K562 (cell line): ENCODE measurements around the gene EDA. TPM values are rescaled to one million over a fixed set of nuclear protein-coding genes. Genes with fewer than 3 reads are reported as not detected.

ENCODE experiments used
- ATAC-seq: fragments of 200-7000 bp; cut with Tn5 transposase; 3 replicates; pipeline ENCODE4 v1.9.1; 2020; ENCODE audit warnings: moderate library complexity
- BruUV-seq: library from RNA; stranded (reverse); fragments of 400-500 nt; replicated peaks from 2 replicates; lab custom pipeline; 2021; lab: Mats Ljungman, UMichigan
- CTCF ChIA-PET: fragments of 300-600 bp; formaldehyde crosslinking; extraction: SDS; loops from one replicate; lab custom pipeline; 2021; ENCODE audit warnings: low intra/inter-chr PET ratio; lab: Yijun Ruan, JAX
- POLR2A ChIA-PET: fragments of 300-600, 350-650 bp; sonication (Branson Sonifier 250); formaldehyde crosslinking; extraction: SDS; loops from one replicate; lab custom pipeline; 2021; ENCODE audit warnings: antibody characterized with exemption, inconsistent platforms; lab: Yijun Ruan, JAX
- DNase-seq, 4 experiments: peaks; one replicate each; pipeline versions ENCODE4 v3.0.0 to v3.0.0-alpha.2; 2011 to 2018; ENCODE audit warnings: low spot score in 3 of 4, mixed read lengths in 3 of 4; ENCODE audit errors: extremely low read depth in 1 of 4
- FAIRE-seq: peaks from 2 replicates; lab custom pipeline; 2011; peaks lifted over from hg19 to GRCh38; lab: Jason Lieb, UNC
- H2AFZ ChIP-seq: 2 replicates; pipeline ENCODE4 v1.6.0; 2011; ENCODE audit warnings: low read depth, low read length, control low read depth, inconsistent platforms
- H3K27ac ChIP-seq: fragments of 200-600 bp; 3 replicates; pipeline ENCODE4 v1.8.0; 2011; ENCODE audit warnings: low read depth, mild to moderate bottlenecking, control low read depth, inconsistent platforms, low read length, moderate library complexity, mixed read lengths; ENCODE audit errors: extremely low read depth
- H3K27me3 ChIP-seq, 2 experiments: fragments of 300-600 bp in 1 of 2; 2 replicates in 1 of 2; 3 replicates in 1 of 2; pipeline versions ENCODE4 v1.6.0 to v1.8.0; 2011; ENCODE audit warnings: inconsistent platforms in 2 of 2, low read length in 2 of 2, mild to moderate bottlenecking in 1 of 2, mixed read lengths in 1 of 2, moderate library complexity in 1 of 2; ENCODE audit not compliant: control insufficient read depth in 2 of 2, insufficient read depth in 2 of 2
- H3K36me3 ChIP-seq: fragments of 300-600 bp; 3 replicates; pipeline ENCODE4 v1.8.0; 2011; ENCODE audit warnings: mild to moderate bottlenecking, low read length, inconsistent platforms; ENCODE audit not compliant: control insufficient read depth, insufficient read depth
- H3K4me1 ChIP-seq, 2 experiments: fragments of 200-600 bp in 1 of 2; replicated peaks in 1 of 2; 2 replicates in 1 of 2; 3 replicates in 1 of 2; pipeline versions ENCODE4 v1.5.1 to v1.8.0; 2011; ENCODE audit warnings: inconsistent platforms in 2 of 2, low read length in 2 of 2, mild to moderate bottlenecking in 1 of 2, mixed read lengths in 1 of 2, moderate library complexity in 1 of 2; ENCODE audit not compliant: control insufficient read depth in 2 of 2, insufficient read depth in 2 of 2
- H3K4me2 ChIP-seq: 2 replicates; pipeline ENCODE4 v1.6.1; 2011; ENCODE audit warnings: low read length, control low read depth, inconsistent platforms, mixed read lengths; ENCODE audit not compliant: insufficient read depth
- H3K4me3 ChIP-seq: fragments of 200-600 bp; sonication (generic), shearing (Covaris generic); 2 replicates; pipeline ENCODE4 v1.5.1; 2016; ENCODE audit warnings: control low read depth, inconsistent platforms
- H3K79me2 ChIP-seq: fragments of 200-600 bp; 3 replicates; pipeline ENCODE4 v1.8.0; 2011; ENCODE audit warnings: low read length, inconsistent platforms; ENCODE audit not compliant: control insufficient read depth, insufficient read depth
- H3K9ac ChIP-seq, 2 experiments: 2 replicates each; pipeline versions ENCODE4 v1.6.0 to v1.6.1; 2011; ENCODE audit warnings: low read depth in 2 of 2, low read length in 2 of 2, control low read depth in 1 of 2, inconsistent platforms in 1 of 2, mild to moderate bottlenecking in 1 of 2, mixed read lengths in 1 of 2; ENCODE audit not compliant: insufficient read depth in 1 of 2
- H3K9me1 ChIP-seq: one replicate; pipeline ENCODE4 v1.6.0; 2011; ENCODE audit warnings: inconsistent platforms, mild to moderate bottlenecking, low read length, moderate library complexity; ENCODE audit not compliant: control insufficient read depth, insufficient read depth
- H3K9me3 ChIP-seq: replicated peaks from 2 replicates; pipeline ENCODE4 v1.5.1; 2011; ENCODE audit warnings: low read depth, low read length, inconsistent platforms; ENCODE audit not compliant: control insufficient read depth, insufficient read depth
- H4K20me1 ChIP-seq: replicated peaks from 2 replicates; pipeline ENCODE4 v1.6.1; 2011; ENCODE audit warnings: low read length, inconsistent platforms, mixed read lengths; ENCODE audit not compliant: control insufficient read depth, insufficient read depth
- CEBPB ChIP-seq: fragments of 450-650 bp; IDR thresholded peaks from 2 replicates; pipeline ENCODE4 v1.6.1; 2016; ENCODE audit warnings: missing genetic modification characterization, missing compliant biosample characterization
- DACH1 ChIP-seq: fragments of 450-650 bp; IDR thresholded peaks from 2 replicates; pipeline ENCODE4 v1.6.1; 2018; ENCODE audit not compliant: partially characterized antibody
- KLF1 ChIP-seq: fragments of 450-650 bp; IDR thresholded peaks from 2 replicates; pipeline ENCODE4 v1.6.1; 2016; ENCODE audit warnings: missing genetic modification characterization, missing compliant biosample characterization
- NCOA2 ChIP-seq, 2 experiments: fragments of 450-650 bp; IDR thresholded peaks; 2 replicates each; pipeline ENCODE4 v1.6.1; 2018; ENCODE audit warnings: mild to moderate bottlenecking in 2 of 2, moderate library complexity in 1 of 2; ENCODE audit not compliant: partially characterized antibody in 2 of 2
- NR2C1 ChIP-seq, 2 experiments: fragments of 450-650 bp; IDR thresholded peaks; 2 replicates each; pipeline ENCODE4 v1.6.1; 2017; ENCODE audit warnings: mild to moderate bottlenecking in 2 of 2, antibody characterized with exemption in 1 of 2, inconsistent platforms in 1 of 2, missing compliant biosample characterization in 1 of 2, missing genetic modification characterization in 1 of 2
- TBP ChIP-seq: optimal IDR thresholded peaks from 2 replicates; pipeline ENCODE3; 2011; ENCODE audit warnings: low read depth, low read length, improper control_type of control experiment
- THRA ChIP-seq: fragments of 450-650 bp; IDR thresholded peaks from 2 replicates; pipeline ENCODE4 v1.6.1; 2017; ENCODE audit warnings: mild to moderate bottlenecking, moderate library complexity
- ZNF277 ChIP-seq: fragments of 250-450 bp; sonication (Bioruptor Pico); IDR thresholded peaks from 2 replicates; pipeline ENCODE4 v1.8.0; 2022; ENCODE audit warnings: inconsistent platforms, mild to moderate bottlenecking, moderate library complexity, borderline replicate concordance
- ZNF449 ChIP-seq: fragments of 250-450 bp; sonication (Bioruptor Pico); IDR thresholded peaks from 2 replicates; pipeline ENCODE4 v1.8.0; 2022; ENCODE audit warnings: moderate library complexity, mild to moderate bottlenecking, inconsistent platforms
- WGBS: fragments of 100-300 bp; shearing (Covaris generic); methylation state at CpG from one replicate; pipeline ENCODE4 v1.1.6; 2016; ENCODE audit warnings: low coverage, mixed read lengths; ENCODE audit not compliant: insufficient coverage; ENCODE audit errors: missing lambda C conversion rate; 5-methylcytosine and 5-hydroxymethylcytosine counted together
- in situ Hi-C: fragments of 300-500 bp; cut with MboI; formaldehyde crosslinking; loops from 4 replicates; pipeline ENCODE4 v1.15.0; 2018; ENCODE audit warnings: inconsistent platforms, mixed read lengths
- intact Hi-C: fragments of 100-400 bp; cut with micrococcal nuclease; formaldehyde crosslinking; loops from 2 replicates; pipeline ENCODE4 v1.14.2; 2022
- polyA plus RNA-seq, 8 experiments: library from polyadenylated mRNA; depleted of rRNA in 4 of 8; stranded (reverse) in 5 of 8; unstranded in 3 of 8; fragments of >200 nt; fragmentation: Nextera tagmentation in 2 of 8; fragmentation: Illumina TruSeq in 1 of 8; extraction: Ambion mirVana in 2 of 8; extraction: Trizol in 1 of 8; gene quantifications; 2 replicates each; pipeline versions ENCODE4 v1.2.1 to v1.2.3, GENCODE V29; 2011 to 2014; ENCODE audit warnings: inconsistent platforms in 1 of 8, missing spikeins in 1 of 8
- total RNA-seq, 7 experiments: library from RNA; depleted of rRNA in 6 of 7; stranded (reverse); fragments of >200 nt in 6 of 7; fragmentation: Illumina TruSeq in 2 of 7; extraction: Trizol in 2 of 7; gene quantifications; 2 replicates each; pipeline versions ENCODE4 v1.2.1 to v1.2.3, GENCODE V29; 2011 to 2021; ENCODE audit warnings: low replicate concordance in 1 of 7

The EDA gene
- total and polyA plus RNA-seq, 9 of the 15 experiments (the other 6 are each of a cell fraction or from before 2014, with no cell fraction given) = 0.03 to 0.40 (median 0.07) TPM

DNA sequence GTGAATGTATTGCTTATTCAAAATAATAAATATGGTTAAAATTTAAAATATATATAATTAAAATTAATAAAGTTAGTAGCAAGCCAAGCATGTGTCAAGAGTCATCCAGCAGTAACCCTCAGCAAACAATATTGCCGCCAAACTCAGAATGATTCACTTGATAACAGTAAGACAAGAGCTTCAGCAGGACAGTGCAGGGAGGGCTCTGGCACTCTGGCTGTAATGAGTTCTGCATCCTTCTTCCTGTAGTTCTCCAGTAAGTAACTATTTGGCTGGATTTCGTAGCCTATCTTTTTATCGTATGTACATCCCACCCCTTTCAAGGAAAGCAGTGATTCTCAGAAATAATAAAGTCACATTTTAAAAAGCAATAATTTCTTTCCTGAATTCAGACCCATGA is 464.0 kb downstream of the EDA start:
- ATAC-seq (no peak), DNase-seq (no peak), FAIRE-seq (no peak)
- no peak for TF ChIP-seq CEBPB (tag)
- TF ChIP-seq NR2C1 (IDR thresholded peaks at IDR 0.05) = no peak
- TF ChIP-seq NR2C1 (tag; IDR thresholded peaks at IDR 0.05) = no peak
- no peak for TF ChIP-seq KLF1 (tag)
- no peak for TF ChIP-seq ZNF277 (CRISPR knock-in tag)
- no peak for TF ChIP-seq TBP
- TF ChIP-seq THRA = no peak
- no peak for TF ChIP-seq DACH1
- no peak for TF ChIP-seq ZNF449
- TF ChIP-seq NCOA2 (IDR thresholded peaks at IDR 0.05; ENCODE audit: partially characterized antibody in 2 of 2) = no peak
- no peaks in the 10 kb centered on the region for H3K9me1 ChIP-seq
- WGBS = 0% methylated on average over 3 of the region's 3 CpGs
- POLR2A ChIA-PET = no interaction called here
- BruUV-seq = no TSS peak
- H3K9me3 ChIP-seq = no peaks in the 10 kb centered on the region
- H3K9ac ChIP-seq = no peak overlapping the region
- H3K4me1 ChIP-seq = no peaks in the 10 kb centered on the region
- H2AFZ ChIP-seq = no peak overlapping the region
- no peaks in the 10 kb centered on the region for H3K36me3 ChIP-seq
- in situ Hi-C loops = no loop called here
- no peaks in the 10 kb centered on the region; a peak in 1 of 5 replicates for H3K27me3 ChIP-seq
- no peak overlapping the region for H3K27ac ChIP-seq
- CTCF ChIA-PET = no interaction called here
- H3K4me2 ChIP-seq = no peak overlapping the region
- H3K4me3 ChIP-seq = no peak overlapping the region
- no peaks in the 10 kb centered on the region for H3K79me2 ChIP-seq
- intact Hi-C loops = no loop called here
- H4K20me1 ChIP-seq = peaks cover 3% of the 10 kb centered on the region; the same call in 1 of the 2 replicates
